Thymus (tissue), 11 donors: Measurements from ENCODE around the gene C9. TPM values are rescaled to one million over a fixed set of nuclear protein-coding genes. Genes with fewer than 3 reads are reported as not detected.
"Not testable (repeated sequence)": the region's sequence is repeated elsewhere in the genome, so short reads cannot be mapped to it uniquely, and the experiment has no call there.

Experiments used
- DNase-seq, 9 donors: peaks; one replicate each; pipeline ENCODE4 v3.0.0-alpha.2; 2013; ENCODE audit warnings: low spot score in 9 of 9, low read depth in 6 of 9, missing footprints in 1 of 9
- H3K27ac ChIP-seq, 2 donors: one replicate each; pipeline ENCODE4 v1.5.1; 2013; ENCODE audit warnings: control low read depth in 1 of 2, low read depth in 1 of 2, low read length in 1 of 2, mild to moderate bottlenecking in 1 of 2, moderate library complexity in 1 of 2
- H3K27me3 ChIP-seq, 2 donors: one replicate each; pipeline ENCODE4 v1.5.1; 2013; ENCODE audit warnings: low read length in 1 of 2; ENCODE audit not compliant: control insufficient read depth in 2 of 2, insufficient read depth in 1 of 2
- H3K36me3 ChIP-seq, 2 donors: one replicate each; pipeline ENCODE4 v1.5.1; 2013; ENCODE audit warnings: low read length in 1 of 2, mild to moderate bottlenecking in 1 of 2, moderate library complexity in 1 of 2; ENCODE audit not compliant: control insufficient read depth in 2 of 2, insufficient read depth in 2 of 2
- H3K4me1 ChIP-seq, 2 donors: one replicate each; pipeline ENCODE4 v1.5.1; 2013; ENCODE audit warnings: low read length in 2 of 2; ENCODE audit not compliant: control insufficient read depth in 2 of 2, insufficient read depth in 2 of 2
- H3K4me3 ChIP-seq, 2 donors: one replicate each; pipeline ENCODE4 v1.5.1; 2013; ENCODE audit warnings: low read length in 2 of 2, control low read depth in 1 of 2, mild to moderate bottlenecking in 1 of 2
- H3K9me3 ChIP-seq, 2 donors: one replicate each; pipeline ENCODE4 v1.5.1; 2013; ENCODE audit warnings: low read length in 1 of 2, mild to moderate bottlenecking in 1 of 2; ENCODE audit not compliant: control insufficient read depth in 2 of 2, insufficient read depth in 1 of 2
- WGBS: extraction: QIAGEN DNeasy Blood & Tissue Kit; methylation state at CpG from one replicate; pipeline ENCODE4 v1.1.7; 2013; 5-methylcytosine and 5-hydroxymethylcytosine counted together
- polyA plus RNA-seq: library from polyadenylated mRNA; stranded (reverse); fragments of 200-250 nt; gene quantifications from one replicate; pipeline ENCODE4 v1.2.3, GENCODE V29; 2013
- total RNA-seq: library from RNA; stranded (reverse); fragments of 120-200 nt; gene quantifications from one replicate; pipeline ENCODE4 v1.2.4, GENCODE V29; 2013
- donor health status: healthy.

Gene C9
- total and polyA plus RNA-seq, 2 donors, result 0.05 to 0.19 TPM

DNA sequence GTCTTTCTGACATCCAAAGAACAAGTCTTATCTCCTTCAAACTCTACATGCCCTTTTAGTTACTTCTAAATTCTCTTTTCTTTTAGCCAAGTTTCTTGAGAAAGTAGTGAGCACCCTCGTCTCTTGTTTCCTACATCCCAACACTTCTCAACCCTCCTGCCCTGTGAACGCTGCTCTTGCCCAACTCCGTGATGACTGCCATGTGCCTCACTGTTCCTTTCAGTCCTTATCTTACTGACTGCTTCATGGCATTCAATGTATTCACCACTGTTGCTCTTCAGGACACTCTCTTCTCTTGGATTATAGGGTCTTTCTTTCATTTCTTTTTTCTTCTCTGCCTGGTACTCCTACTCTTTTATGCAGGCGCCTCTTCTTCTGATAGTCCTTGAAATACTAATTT lies 14.8 kb downstream of the C9 start:
- Histone ChIP-seq H3K27ac (no peak overlapping the region), H3K9me3 (peaks cover 0 to 9% of the 10 kb centered on the region in 2 donors), H3K36me3 (no peaks in the 10 kb centered on the region), H3K4me3 (no peak overlapping the region), H3K27me3 (no peaks in the 10 kb centered on the region), H3K4me1 (no peaks in the 10 kb centered on the region)
- DNase-seq, result no peak
- 96% methylated on average over 4 of the region's 4 CpGs for WGBS

DNA sequence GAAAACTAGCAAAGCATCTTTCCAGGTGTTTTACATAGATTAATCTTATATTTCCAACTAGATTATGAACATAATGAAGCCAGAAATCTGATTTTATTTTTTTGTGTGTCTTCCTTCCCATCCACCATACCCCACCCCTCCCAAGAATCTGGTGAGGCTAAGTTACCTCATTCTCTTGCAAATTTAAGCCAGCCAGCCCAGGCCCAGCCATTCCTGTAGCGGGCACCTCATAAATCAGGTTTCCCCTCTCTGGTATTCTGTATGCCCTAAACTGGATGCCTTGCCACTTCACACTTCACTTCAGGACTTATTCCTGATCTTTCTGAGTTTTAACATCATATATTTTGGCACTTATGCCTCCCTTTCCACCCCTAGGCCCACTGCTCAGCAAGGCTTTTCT lies 21.8 kb downstream of the C9 start:
- Histone ChIP-seq H3K27ac (no peak overlapping the region), H3K9me3 (peaks cover 0 to 2% of the 10 kb centered on the region in 2 donors), H3K27me3 (no peaks in the 10 kb centered on the region), H3K36me3 (no peaks in the 10 kb centered on the region), H3K4me1 (peaks cover 0 to 2% of the 10 kb centered on the region in 2 donors), H3K4me3 (no peak overlapping the region)
- DNase-seq, result no peak
- WGBS, result 100% methylated on average over 1 of the region's 1 CpG

DNA sequence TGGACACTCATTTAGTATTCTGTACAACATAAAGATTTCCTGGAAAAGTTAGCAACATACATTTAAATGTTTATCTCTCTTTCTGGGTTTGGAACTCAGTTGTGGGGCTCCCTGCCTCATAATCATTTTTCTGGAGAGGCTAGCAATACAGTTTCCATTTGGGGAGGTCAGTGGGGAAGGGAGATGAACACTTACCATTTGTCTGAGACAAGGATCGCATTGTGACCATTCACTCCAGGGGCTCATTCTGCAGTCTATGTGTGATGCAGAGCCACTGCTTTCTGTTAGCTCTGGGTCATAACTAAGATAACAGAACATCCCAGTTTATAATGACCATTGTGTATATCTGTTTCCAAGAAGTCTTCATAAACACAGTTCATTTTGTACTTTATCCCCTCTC lies 22.4 kb downstream of the C9 start:
- Histone ChIP-seq H3K27me3 (no peaks in the 10 kb centered on the region), H3K4me1 (peaks cover 0 to 2% of the 10 kb centered on the region in 2 donors), H3K36me3 (no peaks in the 10 kb centered on the region), H3K4me3 (no peak overlapping the region), H3K27ac (no peak overlapping the region), H3K9me3 (peaks cover 0 to 2% of the 10 kb centered on the region in 2 donors)
- DNase-seq, result no peak
- WGBS, result 99% methylated on average over 1 of the region's 1 CpG

DNA sequence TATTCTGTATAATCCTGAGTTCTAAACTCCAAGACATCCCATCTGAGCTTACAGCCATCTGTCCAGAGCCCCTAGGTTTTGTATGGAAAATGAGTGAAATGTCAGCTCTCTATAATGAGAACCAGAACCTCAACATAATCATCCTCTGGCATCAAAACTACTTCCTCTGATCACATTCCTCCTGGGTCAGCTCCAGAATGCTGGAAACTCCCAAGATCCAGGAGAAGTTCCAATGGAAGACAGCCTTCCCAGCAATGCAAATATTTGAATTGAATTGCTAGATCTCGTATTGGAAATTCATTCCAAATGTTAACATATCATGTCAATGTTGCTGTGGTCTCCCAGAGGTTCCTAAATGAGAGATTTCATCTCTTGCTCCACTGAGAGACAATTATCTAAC lies 23.8 kb downstream of the C9 start:
- no peak overlapping the region for H3K4me3 ChIP-seq
- DNase-seq, result no peak
- H3K27me3 ChIP-seq, result no peaks in the 10 kb centered on the region
- WGBS, result 90% methylated on average over 1 of the region's 1 CpG
- no peaks in the 10 kb centered on the region for H3K36me3 ChIP-seq
- peaks cover 0 to 2% of the 10 kb centered on the region in 2 donors for H3K4me1 ChIP-seq
- H3K27ac ChIP-seq, result no peak overlapping the region
- H3K9me3 ChIP-seq, result peaks cover 0 to 2% of the 10 kb centered on the region in 2 donors

DNA sequence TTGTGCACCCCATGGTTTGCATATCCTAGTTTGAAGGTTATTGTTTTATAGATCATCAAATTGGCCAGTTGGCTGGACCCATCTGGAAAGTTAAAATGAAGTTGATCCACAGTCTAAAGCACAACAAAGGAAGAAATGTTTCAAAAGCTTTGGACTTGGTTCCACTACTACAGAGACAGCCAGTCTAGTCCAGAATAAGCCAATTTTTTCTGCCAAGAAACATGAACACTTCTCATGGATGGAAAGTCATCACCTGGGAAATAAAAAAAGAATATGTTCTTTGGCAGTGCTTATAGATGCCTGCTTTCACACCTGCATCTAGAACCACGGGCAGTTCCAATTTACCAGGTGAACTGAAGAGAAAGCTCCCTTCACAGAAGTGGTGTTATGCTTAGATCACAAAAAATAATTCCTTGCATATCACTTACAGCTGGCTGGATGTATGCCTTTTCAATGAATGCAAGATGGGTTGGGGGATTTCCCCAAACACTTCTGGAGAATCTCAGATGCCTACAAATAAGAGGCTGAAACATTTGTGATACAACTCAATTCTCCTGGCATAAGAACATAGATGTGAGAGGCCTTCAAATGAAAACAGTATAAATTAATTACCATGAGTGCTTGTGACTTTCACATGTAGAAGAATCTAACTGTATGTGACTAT lies 26.9 kb downstream of the C9 start:
- no peak overlapping the region for H3K4me3 ChIP-seq
- no peaks in the 10 kb centered on the region for H3K36me3 ChIP-seq
- H3K9me3 ChIP-seq, result no peaks in the 10 kb centered on the region
- 93% methylated on average over 1 of the region's 1 CpG for WGBS
- no peak overlapping the region for H3K27ac ChIP-seq
- H3K27me3 ChIP-seq, result no peaks in the 10 kb centered on the region
- peaks cover 0 to 2% of the 10 kb centered on the region in 2 donors for H3K4me1 ChIP-seq
- DNase-seq, result no peak

DNA sequence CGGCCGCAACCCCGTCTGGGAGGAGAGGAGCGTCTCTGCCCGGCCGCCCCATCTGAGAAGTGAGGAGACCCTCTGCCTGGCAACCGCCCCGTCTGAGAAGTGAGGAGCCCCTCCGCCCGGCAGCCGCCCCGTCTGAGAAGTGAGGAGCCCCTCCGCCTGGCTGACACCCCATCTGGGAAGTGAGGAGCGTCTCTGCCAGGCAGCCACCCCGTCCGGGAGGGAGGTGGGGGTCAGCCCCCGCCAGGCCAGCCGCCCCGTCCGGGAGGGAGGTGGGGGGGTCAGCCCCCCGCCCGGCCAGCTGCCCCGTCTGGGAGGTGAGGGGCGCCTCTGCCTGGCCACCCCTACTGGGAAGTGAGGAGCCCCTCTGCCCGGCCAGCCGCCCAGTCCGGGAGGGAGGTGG lies 30.0 kb downstream of the C9 start:
- not testable (repeated sequence) for H3K27me3 ChIP-seq, H3K36me3 ChIP-seq, H3K9me3 ChIP-seq, H3K4me1 ChIP-seq, H3K27ac ChIP-seq, DNase-seq, H3K4me3 ChIP-seq
- 96% methylated on average over 27 of the region's 27 CpGs for WGBS

DNA sequence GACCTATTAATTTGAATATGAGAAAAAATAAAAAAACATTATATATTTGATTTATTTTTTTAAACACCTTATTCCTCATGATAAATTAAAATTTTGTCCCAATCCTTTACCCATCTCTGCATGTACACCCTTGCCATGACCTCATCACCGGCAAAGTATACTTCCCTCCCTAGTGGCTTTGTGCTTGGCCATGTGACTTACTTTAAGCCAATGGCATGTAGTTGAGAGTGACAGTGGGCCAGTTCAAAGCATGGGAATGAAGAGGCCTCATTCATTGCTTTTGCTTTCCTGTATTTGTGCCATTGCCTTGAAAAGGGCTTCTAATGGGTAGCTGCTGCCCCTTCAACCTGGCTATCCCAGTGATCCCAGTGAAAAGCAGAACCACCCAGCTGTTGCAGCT lies 31.2 kb downstream of the C9 start:
- Histone ChIP-seq H3K27me3 (no peaks in the 10 kb centered on the region), H3K4me1 (peaks cover 0 to 2% of the 10 kb centered on the region in 2 donors), H3K9me3 (no peaks in the 10 kb centered on the region), H3K4me3 (no peak overlapping the region), H3K27ac (no peak overlapping the region), H3K36me3 (no peaks in the 10 kb centered on the region)
- WGBS, result 100% methylated on average over 1 of the region's 1 CpG
- no peak for DNase-seq

DNA sequence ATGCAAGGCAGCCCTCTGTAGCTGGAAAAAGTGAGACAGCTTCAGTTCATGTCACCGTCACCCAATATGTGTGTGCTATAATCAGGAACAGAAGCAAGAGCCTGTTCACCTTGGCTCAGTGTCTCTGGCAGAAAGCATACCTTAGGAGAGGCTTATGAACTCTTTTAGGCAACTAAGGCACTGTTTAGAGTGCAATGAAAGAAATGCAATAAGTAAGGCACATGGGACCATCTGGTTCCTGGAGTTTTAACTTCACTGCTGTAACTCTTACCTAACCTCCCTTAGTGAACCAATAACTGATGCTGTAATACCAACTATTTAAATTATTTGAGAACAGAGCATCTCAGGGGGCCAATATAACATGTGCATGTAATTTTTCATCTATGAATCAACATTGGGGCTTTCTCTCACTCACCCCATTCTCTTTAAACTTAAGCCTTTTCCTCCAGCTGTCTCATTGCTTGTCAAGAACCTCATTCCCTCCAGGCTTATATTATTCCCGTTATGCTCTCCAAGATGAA lies 32.4 kb downstream of the C9 start:
- DNase-seq, result no peak
- no peaks in the 10 kb centered on the region for H3K27me3 ChIP-seq
- H3K9me3 ChIP-seq, result no peaks in the 10 kb centered on the region
- no peaks in the 10 kb centered on the region for H3K36me3 ChIP-seq
- H3K4me1 ChIP-seq, result no peaks in the 10 kb centered on the region
- H3K4me3 ChIP-seq, result no peak overlapping the region
- 97% methylated on average over 2 of the region's 2 CpGs for WGBS
- H3K27ac ChIP-seq, result no peak overlapping the region

DNA sequence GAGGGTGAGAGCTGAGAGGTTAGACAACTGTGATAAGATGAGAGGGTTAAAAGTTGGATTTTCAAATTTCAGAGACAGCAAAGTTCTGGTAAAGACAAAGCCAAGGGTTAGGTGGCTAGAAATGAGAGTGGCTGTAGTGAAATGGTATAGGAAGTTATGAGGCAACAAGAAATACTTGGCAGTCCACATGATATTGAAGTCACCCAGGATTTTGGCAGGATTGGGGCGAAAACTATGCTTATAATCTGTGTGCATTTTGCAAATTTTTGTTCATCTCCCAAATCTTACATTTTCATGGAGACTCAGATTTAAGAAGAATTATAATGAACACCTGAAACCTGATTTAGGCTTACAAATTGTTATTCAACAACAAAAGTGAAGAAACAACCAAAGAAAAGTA lies 35.6 kb downstream of the C9 start:
- 96% methylated on average over 1 of the region's 1 CpG for WGBS
- no peak for DNase-seq
- no peak overlapping the region for H3K4me3 ChIP-seq

More for the DNA sequence above, 35.6 kb downstream of the C9 start:
- H3K9me3 ChIP-seq, result no peaks in the 10 kb centered on the region
- no peaks in the 10 kb centered on the region for H3K36me3 ChIP-seq
- H3K27me3 ChIP-seq, result no peaks in the 10 kb centered on the region
- H3K4me1 ChIP-seq, result no peaks in the 10 kb centered on the region
- H3K27ac ChIP-seq, result no peak overlapping the region
